Stimulated activated CD8-positive, alpha-beta memory T cell treated with anti-CD3 and anti-CD28 coated beads, Interleukin-12 subunit alpha, Interleukin-12 subunit beta, amount 100 ng/mL, for 24 hours (primary cell): ENCODE results near the gene ZNF516.

Experiments used
- DNase-seq: peaks from one replicate; pipeline ENCODE4 v3.0.0-alpha.2; 2020; ENCODE audit errors: extremely low read depth

Gene ZNF516

DNA sequence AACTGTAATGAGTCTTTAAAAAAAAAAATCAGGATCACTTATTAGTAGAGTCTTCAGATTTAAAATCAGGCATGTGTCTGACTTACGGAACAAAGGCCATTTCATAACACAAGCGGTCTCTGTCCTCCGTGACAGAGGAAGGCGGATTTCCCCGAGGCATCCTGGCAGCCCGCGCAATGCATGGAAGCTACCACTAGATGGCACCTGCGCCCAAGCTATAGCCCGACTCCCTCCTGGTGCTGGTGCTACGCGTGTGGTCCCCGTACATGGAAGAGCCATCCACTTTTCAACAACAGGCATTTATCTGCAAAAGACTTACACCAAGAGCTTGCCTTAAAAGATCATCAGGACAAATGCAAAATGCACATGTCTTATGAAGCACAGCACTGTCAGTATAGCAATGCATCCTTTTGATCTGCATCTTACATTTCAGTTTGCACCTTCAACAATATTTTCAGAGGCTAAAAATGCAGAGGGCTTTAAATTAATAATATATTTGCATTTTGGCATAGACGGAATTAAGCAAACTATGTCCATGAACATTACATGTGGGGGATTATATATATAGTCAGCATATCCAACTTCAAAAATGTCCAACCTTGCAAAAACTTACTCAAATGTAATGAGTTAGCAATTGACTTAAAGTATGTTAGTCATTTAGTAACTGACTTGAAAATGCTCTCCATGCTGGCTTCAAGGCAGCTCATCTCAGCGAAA is 96.0 kb downstream of the ZNF516 start:
- DNase-seq: peak; percentile 40

GRCh38 chr18:76398295-76398694 is 96.7 kb downstream of the ZNF516 start:
- DNase-seq: no peak

GRCh38 chr18:76397631-76398030 is 97.4 kb downstream of the ZNF516 start:
- DNase-seq: no peak

- no peak for DNase-seq
These were observed 98.2 kb downstream of the ZNF516 start for GRCh38 chr18:76396792-76397191.

DNA sequence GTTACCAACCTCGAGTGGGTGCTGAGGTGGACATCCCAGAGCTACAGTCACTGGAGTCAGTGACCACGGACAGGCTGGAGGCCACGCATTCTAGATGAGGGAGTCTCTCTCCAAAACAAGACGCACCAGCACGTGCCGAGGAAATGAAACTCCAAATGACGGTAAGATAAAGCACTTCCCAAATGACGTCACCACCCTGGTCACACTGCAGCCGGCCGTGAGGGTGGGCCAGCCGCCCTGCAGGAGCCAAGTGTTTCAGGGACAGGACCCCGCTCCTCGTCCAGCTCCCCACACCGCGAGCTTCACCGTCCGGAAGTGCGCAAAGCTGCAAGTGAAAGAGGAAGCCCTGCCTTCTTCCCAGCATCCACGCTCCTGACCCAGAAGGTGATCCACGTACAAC is 99.4 kb downstream of the ZNF516 start:
- DNase-seq: no peak

DNA sequence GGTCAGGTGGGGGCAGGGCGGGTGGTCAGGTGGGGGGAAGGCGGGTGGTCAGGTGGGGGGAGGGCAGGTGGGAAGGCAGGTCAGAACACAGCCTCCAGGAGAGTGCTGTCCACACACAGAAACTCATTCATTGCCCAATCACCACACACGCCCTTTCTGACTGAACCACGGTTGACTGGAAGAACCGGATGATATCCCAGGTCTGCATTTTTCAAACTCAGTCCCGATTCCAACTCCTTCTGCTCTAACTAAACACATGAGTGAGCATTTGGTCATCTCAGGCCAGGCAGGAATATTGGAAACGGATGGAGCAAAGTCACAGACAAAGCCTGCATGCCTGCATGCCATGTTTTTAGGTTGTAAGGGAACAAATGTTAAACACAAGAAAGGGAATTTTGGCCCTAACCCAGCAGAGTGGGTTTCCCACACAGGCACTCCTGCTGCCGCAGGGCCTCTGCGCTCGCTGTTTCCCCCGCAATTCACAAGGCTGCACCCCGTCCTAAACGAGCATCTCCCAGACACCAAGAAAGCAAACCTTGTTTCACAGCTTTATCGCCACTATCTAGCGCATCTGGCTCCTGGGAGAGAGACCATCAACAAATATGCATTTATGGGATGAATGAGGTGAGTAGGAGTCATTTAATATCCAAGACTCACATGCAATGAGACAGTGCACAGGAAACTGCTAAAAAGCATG is 100.1 kb downstream of the ZNF516 start:
- DNase-seq: no peak

DNA sequence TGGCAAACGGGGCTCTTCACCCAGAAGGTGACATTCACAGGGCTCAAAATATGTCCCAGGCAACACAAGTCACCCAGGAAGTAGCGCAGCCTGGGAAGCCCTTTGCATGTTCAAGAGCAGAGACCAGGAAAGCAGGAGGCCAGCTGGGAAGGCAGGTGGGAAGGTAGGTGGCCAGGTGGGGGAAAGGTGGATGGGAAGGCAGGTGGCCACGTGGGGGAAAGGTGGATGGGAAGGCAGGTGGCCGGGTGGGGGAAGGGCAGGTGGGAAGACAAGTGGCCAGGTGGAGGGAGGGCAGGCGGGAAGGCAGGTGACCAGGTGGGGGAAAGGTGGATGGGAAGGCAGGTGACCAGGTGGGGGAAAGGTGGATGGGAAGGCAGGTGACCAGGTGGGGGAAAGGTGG is 102.7 kb downstream of the ZNF516 start:
- DNase-seq: no peak

GRCh38 chr18:76391746-76392145 is 103.3 kb downstream of the ZNF516 start:
- no peak for DNase-seq

- no peak for DNase-seq
These were observed 104.0 kb downstream of the ZNF516 start for GRCh38 chr18:76391038-76391437.

DNA sequence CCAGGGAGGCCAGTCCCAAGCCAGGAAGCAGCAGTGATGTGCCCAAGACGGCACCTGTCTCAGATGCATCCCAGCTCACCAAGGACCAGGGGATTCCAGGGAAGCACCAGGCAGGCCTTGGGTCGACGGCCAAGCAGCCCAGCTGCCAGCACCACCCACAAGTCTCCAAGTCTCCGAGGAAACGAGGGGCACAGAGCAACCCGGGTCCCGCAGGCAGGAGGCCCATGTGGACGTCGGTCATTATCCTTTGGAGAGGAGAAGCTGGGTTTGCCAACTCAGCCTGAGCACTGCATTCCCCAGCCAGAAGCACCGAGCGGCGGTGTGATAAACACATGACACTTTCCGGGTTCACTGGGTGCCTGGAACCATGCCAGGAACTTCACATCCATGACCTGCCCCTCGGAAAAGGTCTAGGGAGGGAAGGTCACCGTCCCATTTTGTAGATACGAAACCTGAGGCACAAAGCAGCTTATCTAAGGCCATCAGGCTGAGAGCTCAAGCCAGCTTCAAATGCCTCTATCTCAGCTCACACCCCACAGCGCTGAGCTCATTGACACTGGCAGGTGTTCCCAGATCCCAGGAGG is 104.5 kb downstream of the ZNF516 start:
- no peak for DNase-seq

DNA sequence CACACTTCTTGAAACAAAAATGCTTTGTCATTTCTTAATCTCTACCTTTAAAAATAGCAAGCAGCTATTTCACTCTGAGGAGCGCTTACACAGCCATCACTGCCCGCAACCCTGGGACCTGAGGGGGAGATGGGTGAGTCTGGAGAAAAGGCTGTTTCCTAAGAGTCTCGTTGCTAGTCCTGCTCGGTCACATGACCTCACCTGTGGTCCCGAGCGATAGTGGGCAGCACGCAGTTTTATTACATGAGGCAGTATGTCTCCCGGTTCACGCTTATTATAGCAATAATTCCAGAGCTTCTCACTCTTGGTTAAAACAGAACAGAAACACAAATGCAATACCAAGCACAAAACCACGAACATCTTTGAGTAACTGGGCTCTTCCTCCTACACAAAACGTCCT is 105.3 kb downstream of the ZNF516 start:
- DNase-seq: no peak

- DNase-seq: no peak
These were observed 106.1 kb downstream of the ZNF516 start for GRCh38 chr18:76388891-76389423.

DNA sequence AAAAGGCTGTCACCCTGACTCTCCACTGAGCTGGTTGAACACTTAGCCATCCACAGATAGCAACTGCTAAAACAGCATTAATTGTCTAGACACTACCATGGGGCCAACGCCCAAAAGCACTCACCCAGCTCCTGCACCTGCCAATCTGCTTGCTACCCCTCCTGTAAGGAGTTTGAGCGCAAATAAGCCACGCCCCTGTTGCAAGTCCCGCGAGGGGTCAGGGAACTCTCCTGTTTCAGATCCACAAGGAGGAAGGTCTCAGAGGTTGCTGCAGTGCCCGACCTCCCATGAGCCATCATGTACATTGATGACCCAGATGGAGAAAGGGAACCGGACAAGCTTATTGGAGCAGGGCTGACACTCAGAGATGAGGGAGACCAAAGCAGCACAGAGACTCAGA is 106.8 kb downstream of the ZNF516 start:
- no peak for DNase-seq

GRCh38 chr18:76387608-76388007 is 107.4 kb downstream of the ZNF516 start:
- no peak for DNase-seq

DNA sequence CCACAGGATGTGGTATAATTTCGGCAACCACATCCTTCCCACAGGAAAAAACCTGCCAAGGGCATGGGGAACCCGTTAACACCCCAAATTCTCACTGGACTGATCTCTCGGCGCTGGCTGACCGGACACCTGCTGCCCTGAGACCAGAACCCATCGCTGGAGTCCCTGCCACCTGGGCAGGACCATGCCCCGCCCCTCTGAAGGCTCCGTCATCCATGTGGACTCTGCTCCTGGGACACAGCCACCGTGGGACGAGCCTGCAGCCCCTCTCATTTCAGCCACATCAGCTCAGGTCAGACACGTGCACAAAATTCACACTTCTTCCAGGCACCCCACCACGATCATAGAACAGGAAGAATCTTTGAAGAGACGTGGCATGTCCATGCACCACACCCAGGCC is 108.2 kb downstream of the ZNF516 start:
- DNase-seq: no peak

GRCh38 chr18:76386071-76386470 is 109.0 kb downstream of the ZNF516 start:
- no peak for DNase-seq

DNA sequence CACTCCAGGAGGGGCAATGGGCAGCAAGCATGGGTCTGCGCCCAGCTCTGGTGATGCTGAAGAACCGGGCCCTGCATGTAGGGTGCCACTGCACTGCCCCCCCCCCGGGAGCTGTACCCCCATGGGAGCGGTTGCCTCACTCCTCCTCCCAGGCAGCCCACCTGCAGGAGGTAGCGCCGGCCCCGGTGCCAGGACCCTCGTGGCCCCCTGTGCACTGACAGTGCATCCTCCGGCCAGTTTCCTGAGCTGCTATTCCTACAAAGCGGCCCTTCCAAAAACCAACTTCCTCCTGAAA is 109.4 kb downstream of the ZNF516 start:
- DNase-seq: no peak

- DNase-seq: no peak
These were observed 110.0 kb downstream of the ZNF516 start for GRCh38 chr18:76384861-76385680.

DNA sequence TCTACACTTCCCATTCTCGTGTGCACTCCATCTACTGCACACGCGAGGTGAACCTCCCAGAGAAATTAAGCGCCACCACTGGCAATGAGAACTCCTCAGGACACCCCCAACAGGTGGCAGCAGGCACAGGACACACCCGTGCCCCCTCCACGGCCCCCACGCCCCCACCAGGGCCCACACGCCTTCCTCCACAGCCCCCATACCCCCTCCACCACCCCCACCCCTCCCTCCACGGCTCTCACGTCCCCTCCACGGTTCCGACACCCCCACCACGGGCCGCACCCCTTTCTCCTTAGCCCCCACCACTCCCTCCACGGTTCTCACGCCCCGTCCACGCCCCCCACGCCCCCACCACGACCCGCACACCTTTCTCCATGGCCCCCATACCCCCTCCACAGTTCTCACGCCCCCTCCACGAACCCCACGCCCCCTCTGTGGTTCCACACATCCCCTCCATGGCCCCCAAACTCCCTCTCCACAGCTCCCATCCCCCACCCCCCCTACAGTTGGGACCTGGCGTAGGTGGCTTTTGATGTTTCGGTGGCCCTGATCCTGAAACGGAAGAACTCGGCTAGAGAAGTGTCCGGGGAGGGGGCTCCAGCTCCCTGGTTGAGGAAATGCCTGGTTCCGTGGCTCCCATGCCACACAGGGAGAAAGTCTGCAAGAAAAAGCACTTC is 110.8 kb downstream of the ZNF516 start:
- no peak for DNase-seq

GRCh38 chr18:76383636-76384035 is 111.4 kb downstream of the ZNF516 start:
- DNase-seq: no peak

DNA sequence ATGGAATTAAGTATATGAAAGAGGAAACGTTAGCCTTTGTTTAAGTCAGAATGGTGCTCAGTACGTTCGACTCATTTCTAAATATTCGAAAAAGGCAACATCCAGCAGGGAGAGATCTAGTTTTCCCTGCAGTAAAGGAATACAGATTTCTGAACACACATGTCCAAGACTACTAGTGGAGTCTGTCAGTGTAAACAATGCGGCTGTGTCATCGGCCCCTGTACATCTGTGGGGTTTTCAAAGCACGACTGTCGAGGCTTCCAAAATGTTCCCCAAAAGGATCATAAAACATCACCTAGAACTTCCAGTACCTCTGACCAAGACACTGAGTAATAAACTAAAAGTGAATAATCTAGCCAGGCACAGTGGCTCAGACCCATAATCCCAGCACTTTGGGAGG is 112.8 kb downstream of the ZNF516 start:
- DNase-seq: no peak
